Trophoblast cell (in vitro differentiated cells and primary cell): ENCODE measurements around the gene CST11.

Source experiments
- DNase-seq, 2 donors: peaks; one replicate each; pipeline ENCODE4 v3.0.0-alpha.2; 2016
- H2AFZ ChIP-seq: 2 replicates; pipeline ENCODE4 v1.6.1; 2013; ENCODE audit warnings: low read length, moderate library complexity, mild to moderate bottlenecking; ENCODE audit not compliant: insufficient read depth, poor library complexity
- H2AK5ac ChIP-seq: 2 replicates; pipeline ENCODE4 v1.6.1; 2013; ENCODE audit warnings: mild to moderate bottlenecking, low read length
- H2BK120ac ChIP-seq: 2 replicates; pipeline ENCODE4 v1.6.1; 2013; ENCODE audit warnings: low read length, mild to moderate bottlenecking, moderate library complexity; ENCODE audit not compliant: insufficient read depth, poor library complexity
- H2BK12ac ChIP-seq: 2 replicates; pipeline ENCODE4 v1.6.1; 2013; ENCODE audit warnings: mild to moderate bottlenecking, low read length, moderate library complexity
- H2BK5ac ChIP-seq: 2 replicates; pipeline ENCODE4 v1.6.1; 2013; ENCODE audit warnings: low read length, low read depth, moderate library complexity, mild to moderate bottlenecking; ENCODE audit not compliant: poor library complexity
- H3K14ac ChIP-seq: 2 replicates; pipeline ENCODE4 v1.6.1; 2013; ENCODE audit warnings: mild to moderate bottlenecking, low read length
- H3K18ac ChIP-seq: 2 replicates; pipeline ENCODE4 v1.6.1; 2013; ENCODE audit warnings: mild to moderate bottlenecking, low read length
- H3K23ac ChIP-seq: 2 replicates; pipeline ENCODE4 v1.6.1; 2013; ENCODE audit warnings: low read length
- H3K27ac ChIP-seq: 2 replicates; pipeline ENCODE4 v1.5.1; 2013; ENCODE audit warnings: low read depth, mild to moderate bottlenecking, inconsistent platforms, low read length, moderate library complexity
- H3K27me3 ChIP-seq: 2 replicates; pipeline ENCODE4 v1.6.1; 2013; ENCODE audit warnings: inconsistent platforms, mild to moderate bottlenecking, low read length, moderate library complexity; ENCODE audit not compliant: insufficient read depth
- H3K36me3 ChIP-seq, 2 experiments: 1 replicate in 1 of 2; 2 replicates in 1 of 2; pipeline ENCODE4 v1.6.1; 2013; ENCODE audit warnings: low read length in 2 of 2, mild to moderate bottlenecking in 2 of 2, moderate library complexity in 1 of 2; ENCODE audit not compliant: insufficient read depth in 2 of 2, control insufficient read depth in 1 of 2
- H3K4ac ChIP-seq: 2 replicates; pipeline ENCODE4 v1.6.1; 2013; ENCODE audit warnings: low read depth, mild to moderate bottlenecking, low read length, moderate library complexity
- H3K4me1 ChIP-seq, 2 experiments: 1 replicate in 1 of 2; 2 replicates in 1 of 2; pipeline ENCODE4 v1.6.1; 2013; ENCODE audit warnings: low read length in 2 of 2, mild to moderate bottlenecking in 2 of 2, moderate library complexity in 1 of 2; ENCODE audit not compliant: insufficient read depth in 2 of 2, control insufficient read depth in 1 of 2
- H3K4me2 ChIP-seq: 2 replicates; pipeline ENCODE4 v1.6.1; 2013; ENCODE audit warnings: inconsistent platforms, mild to moderate bottlenecking, low read length, moderate library complexity
- H3K4me3 ChIP-seq: 2 replicates; pipeline ENCODE4 v1.5.1; 2013; ENCODE audit warnings: mild to moderate bottlenecking, low read depth, low read length, inconsistent platforms
- H3K79me1 ChIP-seq: one replicate; pipeline ENCODE4 v1.6.1; 2013; ENCODE audit warnings: low read length
- H3K79me2 ChIP-seq: 2 replicates; pipeline ENCODE4 v1.6.1; 2013; ENCODE audit warnings: low read length, mild to moderate bottlenecking; ENCODE audit not compliant: control insufficient read depth, insufficient read depth, poor library complexity
- H3K9ac ChIP-seq: 2 replicates; pipeline ENCODE4 v1.6.1; 2013; ENCODE audit warnings: mild to moderate bottlenecking, low read length
- H3K9me3 ChIP-seq: 2 replicates; pipeline ENCODE4 v1.6.1; 2013; ENCODE audit warnings: low read depth, mild to moderate bottlenecking, control low read depth, inconsistent platforms, low read length; ENCODE audit not compliant: insufficient read depth
- H4K12ac ChIP-seq: 2 replicates; pipeline ENCODE4 v1.6.1; 2013; ENCODE audit warnings: low read depth, mild to moderate bottlenecking, low read length, moderate library complexity
- H4K8ac ChIP-seq: 2 replicates; pipeline ENCODE4 v1.6.1; 2013; ENCODE audit warnings: low read depth, mild to moderate bottlenecking, low read length, moderate library complexity
- H4K91ac ChIP-seq: one replicate; pipeline ENCODE4 v1.6.1; 2013; ENCODE audit warnings: low read depth, mild to moderate bottlenecking, low read length, moderate library complexity
- WGBS: extraction: QIAGEN DNeasy Blood & Tissue Kit; methylation state at CpG from one replicate; pipeline ENCODE4 v1.1.7; 2013; ENCODE audit warnings: missing lambda C conversion rate; ENCODE audit not compliant: insufficient read length, insufficient coverage; ENCODE audit errors: extremely low coverage; 5-methylcytosine and 5-hydroxymethylcytosine counted together

Gene CST11

DNA sequence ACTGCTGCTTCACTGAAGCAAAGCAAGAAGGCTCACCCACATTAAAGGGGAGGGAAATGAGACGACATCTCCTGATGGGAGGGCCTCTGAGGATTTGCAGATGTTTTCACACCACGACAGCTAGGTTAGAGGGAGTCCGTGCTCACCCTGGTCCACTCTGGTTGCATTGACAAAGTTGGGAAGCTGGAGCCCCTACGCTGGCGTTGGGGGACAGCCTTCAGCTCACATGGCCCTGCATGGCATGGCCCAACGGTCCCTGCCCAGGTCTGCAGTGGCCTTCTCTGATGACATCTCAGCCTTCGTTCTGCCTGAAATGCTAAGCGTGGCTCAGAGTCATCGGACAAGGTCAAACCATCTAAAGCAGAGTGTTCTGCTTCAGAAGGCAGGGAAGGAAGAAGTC is 27.5 kb downstream of the CST11 start:
- Histone ChIP-seq H2BK120ac (no peak overlapping the region), H3K4ac (no peak overlapping the region), H3K4me1 (no peaks in the 10 kb centered on the region), H2BK12ac (no peak overlapping the region), H4K91ac (no peak overlapping the region), H3K27me3 (no peaks in the 10 kb centered on the region), H3K36me3 (no peaks in the 10 kb centered on the region), H3K14ac (no peak overlapping the region), H4K12ac (no peak overlapping the region), H3K27ac (no peak overlapping the region), H3K9me3 (no peaks in the 10 kb centered on the region), H2AFZ (no peak overlapping the region), H2BK5ac (no peak overlapping the region), H3K4me3 (no peak overlapping the region), H3K23ac (no peak overlapping the region), H3K79me2 (peaks cover 9% of the 10 kb centered on the region), H3K9ac (no peak overlapping the region), H3K4me2 (no peak overlapping the region), H2AK5ac (no peak overlapping the region), H3K18ac (no peak overlapping the region), H3K79me1 (peaks cover 7% of the 10 kb centered on the region), H4K8ac (no peak overlapping the region)
- no peak for DNase-seq
- no CpG with 5 or more reads among the region's 9 CpGs for WGBS

DNA sequence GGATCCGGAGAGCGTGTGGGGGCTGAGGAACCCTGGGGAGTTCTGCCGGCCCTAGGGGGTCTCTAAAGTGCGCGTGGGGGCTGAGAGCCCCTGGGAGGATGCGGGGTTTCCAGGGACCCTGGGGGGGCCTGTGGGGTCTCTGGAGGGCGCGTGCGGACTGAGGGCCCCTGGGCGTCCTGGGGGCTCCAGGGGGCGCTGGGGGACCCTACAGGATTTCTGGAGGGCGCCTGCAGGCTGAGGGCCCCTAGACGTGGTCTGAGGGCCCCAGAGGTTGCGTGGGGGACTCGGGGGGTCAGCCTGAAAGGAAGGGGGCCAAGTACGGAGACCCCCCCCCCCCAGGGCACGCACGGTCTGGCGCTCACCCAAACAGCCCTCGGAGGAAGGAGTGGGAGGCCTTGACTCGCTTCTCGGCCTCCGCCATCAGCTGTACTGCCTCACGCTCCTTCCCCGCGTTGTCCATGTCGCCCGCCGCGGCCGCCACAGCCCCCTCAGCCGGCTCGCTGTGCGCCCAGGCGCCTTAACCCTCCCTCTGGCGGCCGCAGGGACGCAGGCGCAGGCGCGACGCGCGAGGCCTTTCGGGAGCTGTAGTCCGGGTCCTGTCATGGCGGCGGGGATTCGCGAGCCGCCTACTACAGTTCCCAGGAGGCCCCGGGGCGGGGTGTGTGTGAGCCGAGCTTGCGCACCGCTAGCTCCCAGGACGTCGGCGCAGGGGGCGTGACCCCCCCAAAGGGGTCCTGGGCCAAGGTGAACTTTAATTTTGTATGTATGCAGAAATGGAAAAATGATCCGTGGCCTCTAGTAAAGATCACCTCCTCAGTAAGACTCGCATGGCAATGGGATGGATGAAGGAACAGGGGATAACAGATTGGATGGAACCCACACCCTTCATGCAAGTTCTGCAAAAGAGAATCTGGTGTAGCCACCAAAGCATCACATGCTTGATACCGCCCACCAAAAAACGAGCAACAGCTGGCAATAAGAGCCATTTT is 31.4 kb downstream of the CST11 start, which contains the start of gene NAPB:
Gene NAPB (minus strand): TSS at position 546 of the 989 bp plus-strand sequence. CDS start 86 bp downstream, at position 460.
- Histone ChIP-seq H2BK120ac (peak within 1 kb of the TSS; percentile 85), H2BK5ac (peak within 1 kb of the TSS; percentile 77), H3K18ac (peak within 1 kb of the TSS; percentile 99), H4K12ac (peak within 1 kb of the TSS; percentile 97), H3K4me3 (peak within 1 kb of the TSS; percentile 99), H3K27me3 (no peaks in the 10 kb centered on the region), H3K9me3 (no peaks in the 10 kb centered on the region), H3K79me2 (peaks cover 9% of the 10 kb centered on the region), H3K4me2 (peak within 1 kb of the TSS; percentile 96), H3K4me1 (no peaks in the 10 kb centered on the region), H3K27ac (peak within 1 kb of the TSS; percentile 27), H3K4ac (peak within 1 kb of the TSS; percentile 96), H2BK12ac (peak within 1 kb of the TSS; percentile 41), H4K91ac (peak within 1 kb of the TSS; percentile 96), H3K23ac (no peak within 1 kb of the TSS), H2AK5ac (peak within 1 kb of the TSS; percentile 70), H4K8ac (peak within 1 kb of the TSS; percentile 98), H3K36me3 (no peaks in the 10 kb centered on the region), H3K14ac (peak within 1 kb of the TSS; percentile 99), H3K9ac (peak within 1 kb of the TSS; percentile 96), H2AFZ (peak within 1 kb of the TSS; percentile 89), H3K79me1 (peaks cover 7% of the 10 kb centered on the region)
- WGBS: no CpG with 5 or more reads among the region's 64 CpGs
- DNase-seq: peak; percentile 95 to 96

DNA sequence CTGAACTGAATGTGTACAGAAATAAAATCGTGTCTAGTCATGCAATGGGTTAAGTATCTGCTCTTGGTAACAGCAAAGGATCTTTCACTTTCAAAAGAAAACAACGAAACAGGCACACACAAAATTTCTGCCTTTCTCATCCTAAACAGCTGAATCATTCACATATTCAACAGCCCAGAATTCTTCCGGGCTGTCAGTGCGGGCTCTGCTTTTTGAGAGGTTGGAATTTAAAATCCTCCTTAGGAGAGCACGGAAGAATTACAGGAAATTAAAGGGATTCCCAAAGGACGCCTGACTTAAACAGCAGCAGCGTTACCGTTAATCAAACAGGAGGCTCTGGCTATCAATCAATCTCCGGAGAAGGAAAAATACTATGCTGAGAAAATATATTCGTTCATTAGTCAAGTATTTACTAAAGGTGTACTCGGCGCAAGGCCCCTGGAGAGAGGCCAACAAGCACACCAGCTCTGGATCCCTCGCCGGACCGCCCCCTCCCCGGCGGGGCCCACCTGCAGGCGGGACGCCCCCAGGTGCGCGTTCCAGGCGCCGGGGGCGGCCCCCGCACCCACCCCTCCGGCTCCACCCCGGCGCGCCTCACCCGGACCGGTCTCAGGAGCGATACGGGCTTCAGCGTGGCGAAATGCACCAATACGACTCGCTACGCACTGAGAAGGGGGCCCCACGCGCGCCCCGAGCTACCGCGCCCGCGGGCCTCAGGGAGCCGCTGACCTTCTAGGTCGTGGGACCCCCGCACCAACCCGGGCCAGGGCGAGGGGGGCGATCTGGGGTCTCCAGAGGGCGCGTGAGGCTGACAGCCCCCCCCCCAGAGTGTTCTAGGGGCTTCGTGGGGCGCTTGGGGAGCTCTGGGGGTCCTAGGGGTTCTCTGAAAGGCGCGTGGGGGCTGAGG is 32.4 kb downstream of the CST11 start:
- DNase-seq: peak; percentile 65 to 85
- H4K12ac ChIP-seq: peak overlapping the region; percentile 97

DNA sequence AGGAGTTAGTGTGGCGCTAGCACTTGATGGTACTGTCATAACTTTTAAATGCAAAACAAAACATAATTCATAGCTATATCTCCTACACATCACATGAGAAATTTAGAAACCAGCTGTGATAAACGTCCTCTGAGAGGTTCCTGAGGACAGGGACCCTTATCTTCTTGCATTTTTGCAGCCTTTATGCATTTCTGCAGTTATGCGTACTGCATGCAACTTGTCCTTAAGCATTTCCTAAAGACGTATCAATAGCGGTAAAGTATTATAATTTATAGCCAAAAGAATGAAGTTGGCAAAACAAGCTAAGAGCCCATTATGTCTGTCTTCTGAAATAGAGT is 33.0 kb downstream of the CST11 start:
- Histone ChIP-seq H2BK12ac (no peak overlapping the region), H3K23ac (no peak overlapping the region), H2BK5ac (no peak overlapping the region), H3K9me3 (no peaks in the 10 kb centered on the region), H4K8ac (no peak overlapping the region), H3K36me3 (no peaks in the 10 kb centered on the region), H3K27me3 (no peaks in the 10 kb centered on the region), H4K12ac (peak overlapping the region; percentile 43), H2AK5ac (no peak overlapping the region), H3K79me1 (peaks cover 7% of the 10 kb centered on the region), H3K4ac (no peak overlapping the region), H3K14ac (no peak overlapping the region), H3K4me1 (no peaks in the 10 kb centered on the region), H2AFZ (no peak overlapping the region), H4K91ac (no peak overlapping the region), H3K27ac (peak overlapping the region; percentile 17), H3K79me2 (peaks cover 9% of the 10 kb centered on the region), H3K18ac (no peak overlapping the region), H3K4me3 (no peak overlapping the region), H3K9ac (no peak overlapping the region), H3K4me2 (peak overlapping the region; percentile 96), H2BK120ac (no peak overlapping the region)
- DNase-seq: no peak
- WGBS: no CpG with 5 or more reads among the region's 5 CpGs

More for the DNA sequence above, 32.4 kb downstream of the CST11 start:
- peak overlapping the region; percentile 96 for H3K4me2 ChIP-seq
- H3K9ac ChIP-seq: peak overlapping the region; percentile 96
- no peaks in the 10 kb centered on the region for H3K4me1 ChIP-seq
- H3K23ac ChIP-seq: no peak overlapping the region
- peak overlapping the region; percentile 46 for H3K18ac ChIP-seq
- no peak overlapping the region for H2AK5ac ChIP-seq
- H3K27ac ChIP-seq: peak overlapping the region; percentile 27
- H4K91ac ChIP-seq: peak overlapping the region; percentile 96
- H3K4ac ChIP-seq: peak overlapping the region; percentile 96
- peak overlapping the region; percentile 85 for H2BK120ac ChIP-seq
- peaks cover 9% of the 10 kb centered on the region for H3K79me2 ChIP-seq
- peaks cover 7% of the 10 kb centered on the region for H3K79me1 ChIP-seq
- H3K36me3 ChIP-seq: no peaks in the 10 kb centered on the region
- WGBS: no CpG with 5 or more reads among the region's 58 CpGs
- peak overlapping the region; percentile 98 for H4K8ac ChIP-seq
- H3K14ac ChIP-seq: peak overlapping the region; percentile 99
- no peaks in the 10 kb centered on the region for H3K27me3 ChIP-seq
- peak overlapping the region; percentile 25 for H2AFZ ChIP-seq
- peak overlapping the region; percentile 99 for H3K4me3 ChIP-seq
- no peak overlapping the region for H2BK5ac ChIP-seq
- H3K9me3 ChIP-seq: no peaks in the 10 kb centered on the region
- no peak overlapping the region for H2BK12ac ChIP-seq
